Activated T-cell treated with anti-CD3 and anti-CD28 coated beads, Interleukin-2, amount 50 U/mL, for 24 hours (primary cell): ENCODE results near the gene PAQR5.
A peak's percentile ranks its signal among the peaks of the same experiment; 100 is the strongest.

Source experiments
- DNase-seq: peaks from one replicate; pipeline ENCODE4 v3.0.0-alpha.2; 2020
- H3K27ac Mint-ChIP-seq: 2 replicates; pipeline ENCODE4 v1.8.0; 2020; ENCODE audit warnings: mild to moderate bottlenecking, mixed read lengths
- H3K27me3 Mint-ChIP-seq: 2 replicates; pipeline ENCODE4 v1.8.0; 2020; ENCODE audit warnings: mixed read lengths
- H3K36me3 Mint-ChIP-seq: 2 replicates; pipeline ENCODE4 v1.8.0; 2020; ENCODE audit warnings: low read depth, mixed read lengths
- H3K4me1 Mint-ChIP-seq: 2 replicates; pipeline ENCODE4 v1.8.0; 2020; ENCODE audit warnings: low read depth, mixed read lengths
- H3K4me3 Mint-ChIP-seq: 2 replicates; pipeline ENCODE4 v1.8.0; 2020; ENCODE audit warnings: mild to moderate bottlenecking, moderate library complexity, mixed read lengths
- H3K9me3 Mint-ChIP-seq: 2 replicates; pipeline ENCODE4 v1.8.0; 2020; ENCODE audit warnings: mixed read lengths

Gene PAQR5

DNA sequence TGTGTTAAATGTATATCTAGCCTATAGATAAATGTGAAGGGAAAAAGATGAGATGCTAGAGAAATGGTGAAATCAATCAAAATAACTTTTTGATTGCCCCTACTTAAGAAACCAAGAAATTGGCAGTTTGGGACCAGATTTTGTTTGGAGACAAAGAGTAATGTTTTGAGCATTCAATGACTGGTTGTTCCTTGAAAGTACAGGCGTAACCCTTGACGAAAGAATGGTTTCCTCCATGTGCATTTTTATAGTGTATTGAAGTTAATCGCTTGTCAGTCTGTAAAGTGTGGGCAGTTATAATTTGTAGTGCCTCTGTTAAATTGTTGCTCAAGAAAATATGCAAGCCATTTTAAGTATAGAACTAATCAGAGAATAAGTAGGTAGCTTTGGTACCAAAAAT is 116.7 kb downstream of the PAQR5 start:
- H3K27ac Mint-ChIP-seq, result no peak overlapping the region
- no peaks in the 10 kb centered on the region for H3K9me3 Mint-ChIP-seq
- H3K4me1 Mint-ChIP-seq, result peaks cover 15% of the 10 kb centered on the region
- H3K27me3 Mint-ChIP-seq, result peaks cover 15% of the 10 kb centered on the region
- no peak for DNase-seq
- H3K36me3 Mint-ChIP-seq, result peaks cover 41% of the 10 kb centered on the region
- peak overlapping the region; percentile 84 for H3K4me3 Mint-ChIP-seq

DNA sequence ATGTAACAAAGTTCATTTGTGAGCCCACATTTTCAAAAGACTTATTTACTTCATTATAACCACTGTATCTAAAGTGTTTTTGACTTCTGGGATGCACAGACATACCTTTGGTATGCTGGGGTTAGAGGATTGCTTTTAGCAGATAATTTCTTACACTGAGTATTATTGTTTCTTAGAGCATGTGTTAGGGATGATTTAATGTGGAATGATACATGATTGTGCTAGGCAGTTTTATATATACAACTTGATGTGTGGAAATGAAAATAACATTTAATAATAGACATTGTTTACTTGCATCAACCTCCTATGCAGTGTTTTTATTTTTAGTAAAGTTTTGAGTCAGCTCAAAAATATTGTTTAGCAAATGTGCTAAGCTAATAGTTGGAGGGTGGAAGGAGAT is 118.9 kb downstream of the PAQR5 start:
- no peak for DNase-seq
- H3K4me3 Mint-ChIP-seq, result no peak overlapping the region
- peaks cover 15% of the 10 kb centered on the region for H3K4me1 Mint-ChIP-seq
- peaks cover 15% of the 10 kb centered on the region for H3K27me3 Mint-ChIP-seq
- no peak overlapping the region for H3K27ac Mint-ChIP-seq
- H3K9me3 Mint-ChIP-seq, result no peaks in the 10 kb centered on the region
- peaks cover 60% of the 10 kb centered on the region for H3K36me3 Mint-ChIP-seq

DNA sequence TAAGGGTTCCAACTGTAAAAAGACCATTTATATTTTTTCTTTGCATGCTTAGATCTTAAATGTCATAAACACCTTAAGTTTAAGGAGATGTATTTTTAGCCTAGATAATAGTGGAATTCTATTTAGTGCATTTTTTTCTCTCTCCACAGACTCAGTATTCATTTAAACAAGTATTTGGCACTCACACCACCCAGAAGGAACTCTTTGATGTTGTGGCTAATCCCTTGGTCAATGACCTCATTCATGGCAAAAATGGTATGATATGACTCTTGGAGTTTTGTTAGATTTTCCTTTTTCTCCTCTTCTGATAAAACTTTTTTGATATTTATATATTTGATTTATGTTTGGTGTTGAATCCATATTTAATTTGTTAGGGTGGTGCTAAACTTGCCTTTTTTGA is 122.8 kb downstream of the PAQR5 start:
- no peak for DNase-seq
- Mint-ChIP-seq H3K36me3 (peaks cover 80% of the 10 kb centered on the region), H3K4me3 (no peak overlapping the region), H3K27me3 (peaks cover 6% of the 10 kb centered on the region), H3K4me1 (peaks cover 2% of the 10 kb centered on the region), H3K9me3 (no peaks in the 10 kb centered on the region), H3K27ac (no peak overlapping the region)

DNA sequence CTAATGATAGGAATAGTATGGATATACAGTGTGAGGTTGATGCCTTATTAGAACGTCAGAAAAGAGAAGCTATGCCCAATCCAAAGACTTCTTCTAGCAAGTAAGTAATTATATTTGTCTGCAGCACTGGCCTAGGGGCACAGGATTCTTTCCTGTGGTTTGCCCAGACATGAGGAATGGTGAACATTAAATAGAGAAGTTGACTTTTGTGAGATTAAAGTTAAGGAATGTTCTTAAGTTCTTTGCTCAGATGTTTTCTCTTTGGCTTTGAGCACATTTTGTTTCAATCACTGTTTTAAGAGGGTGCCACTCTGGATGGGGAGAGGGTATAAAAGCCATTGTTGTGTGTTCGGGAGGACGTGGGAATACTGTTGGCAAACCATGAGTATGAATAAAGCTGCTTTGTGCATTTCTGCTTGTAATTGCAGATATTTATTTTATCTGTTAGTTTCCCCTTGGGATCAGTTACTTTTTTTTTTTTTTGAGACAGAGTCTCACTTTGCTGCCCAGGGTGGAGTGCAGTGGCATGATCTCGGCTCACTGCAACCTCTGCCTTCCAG is 123.7 kb downstream of the PAQR5 start:
- Mint-ChIP-seq H3K9me3 (no peaks in the 10 kb centered on the region), H3K4me1 (peaks cover 2% of the 10 kb centered on the region), H3K27me3 (peaks cover 2% of the 10 kb centered on the region), H3K27ac (no peak overlapping the region), H3K4me3 (no peak overlapping the region), H3K36me3 (peaks cover 82% of the 10 kb centered on the region)
- DNase-seq, result no peak

DNA sequence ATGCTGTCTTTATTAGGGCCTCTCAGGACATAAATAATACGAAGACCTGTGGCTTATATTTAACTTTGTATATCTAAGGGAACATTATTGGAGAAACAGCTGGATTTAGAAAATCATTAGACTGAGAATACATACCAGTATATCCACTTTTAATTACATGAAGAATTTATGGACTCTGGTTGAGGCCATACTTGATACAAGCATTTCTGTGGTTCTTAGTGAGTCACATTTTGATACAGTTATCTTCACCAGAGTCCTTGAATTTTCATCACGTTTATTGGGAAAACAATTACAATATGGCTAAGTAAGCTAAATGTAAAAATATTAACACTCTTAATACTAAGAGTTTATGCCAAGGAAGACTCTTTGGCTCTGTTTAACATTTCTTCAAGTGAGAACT is 125.3 kb downstream of the PAQR5 start:
- no peak overlapping the region for H3K27ac Mint-ChIP-seq
- H3K27me3 Mint-ChIP-seq, result no peaks in the 10 kb centered on the region
- no peak for DNase-seq
- H3K9me3 Mint-ChIP-seq, result no peaks in the 10 kb centered on the region
- H3K36me3 Mint-ChIP-seq, result peaks cover 81% of the 10 kb centered on the region
- H3K4me1 Mint-ChIP-seq, result no peaks in the 10 kb centered on the region
- no peak overlapping the region for H3K4me3 Mint-ChIP-seq

DNA sequence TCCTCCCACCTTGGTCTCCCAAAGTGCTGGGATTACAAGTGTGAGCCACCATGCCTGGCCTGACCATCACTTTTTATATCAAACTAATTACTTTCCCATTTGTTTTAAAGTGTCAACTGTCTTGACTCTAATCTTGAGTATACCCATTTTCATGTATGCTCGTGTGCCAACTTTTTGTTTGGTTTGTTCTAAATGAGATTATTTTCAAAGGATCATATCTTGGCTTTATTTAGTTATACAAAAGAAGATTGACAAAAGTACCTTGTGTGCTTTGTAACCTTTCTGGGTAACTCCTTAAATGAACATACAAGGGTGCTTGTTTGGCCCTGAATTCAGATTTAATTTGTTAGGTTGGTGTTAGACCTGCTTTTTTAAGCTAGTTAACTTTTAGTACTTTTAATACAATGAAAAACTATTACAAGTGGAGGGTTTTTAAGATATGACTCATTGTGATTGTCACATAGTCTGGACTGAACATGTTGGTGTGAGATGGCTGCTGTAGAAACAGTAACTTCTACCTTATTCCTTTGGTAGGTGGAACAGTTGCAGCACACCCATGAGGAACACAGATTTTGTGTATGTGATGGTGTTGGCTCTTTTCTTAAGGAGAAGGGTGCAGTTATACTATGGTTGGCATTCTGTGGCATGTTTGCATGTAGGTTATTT is 126.2 kb downstream of the PAQR5 start:
- H3K9me3 Mint-ChIP-seq, result no peaks in the 10 kb centered on the region
- DNase-seq, result no peak
- H3K4me1 Mint-ChIP-seq, result no peaks in the 10 kb centered on the region
- no peaks in the 10 kb centered on the region for H3K27me3 Mint-ChIP-seq
- H3K27ac Mint-ChIP-seq, result no peak overlapping the region
- H3K36me3 Mint-ChIP-seq, result peaks cover 81% of the 10 kb centered on the region
- no peak overlapping the region for H3K4me3 Mint-ChIP-seq

DNA sequence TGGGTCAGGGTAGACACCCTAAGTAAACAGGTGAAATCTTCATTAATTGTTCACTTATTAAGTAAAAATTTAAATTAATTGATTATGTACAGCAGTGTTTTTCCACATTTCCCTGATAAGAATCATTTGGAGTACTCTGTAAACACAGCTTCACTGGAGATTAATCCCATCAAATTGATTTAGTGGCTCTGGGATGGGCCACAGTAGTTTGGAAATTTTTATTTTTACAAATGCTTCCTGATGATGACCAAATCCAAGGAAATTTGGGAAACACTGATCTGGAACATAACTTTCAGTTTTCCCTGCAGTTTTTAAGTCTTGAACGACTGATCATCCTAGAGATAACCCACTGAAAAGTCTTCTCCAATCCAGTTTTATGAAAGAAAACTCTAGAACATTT is 135.1 kb downstream of the PAQR5 start:
- no peak for DNase-seq
- peaks cover 75% of the 10 kb centered on the region for H3K36me3 Mint-ChIP-seq
- no peaks in the 10 kb centered on the region for H3K27me3 Mint-ChIP-seq
- H3K4me1 Mint-ChIP-seq, result no peaks in the 10 kb centered on the region
- H3K4me3 Mint-ChIP-seq, result no peak overlapping the region
- H3K9me3 Mint-ChIP-seq, result no peaks in the 10 kb centered on the region
- H3K27ac Mint-ChIP-seq, result no peak overlapping the region

DNA sequence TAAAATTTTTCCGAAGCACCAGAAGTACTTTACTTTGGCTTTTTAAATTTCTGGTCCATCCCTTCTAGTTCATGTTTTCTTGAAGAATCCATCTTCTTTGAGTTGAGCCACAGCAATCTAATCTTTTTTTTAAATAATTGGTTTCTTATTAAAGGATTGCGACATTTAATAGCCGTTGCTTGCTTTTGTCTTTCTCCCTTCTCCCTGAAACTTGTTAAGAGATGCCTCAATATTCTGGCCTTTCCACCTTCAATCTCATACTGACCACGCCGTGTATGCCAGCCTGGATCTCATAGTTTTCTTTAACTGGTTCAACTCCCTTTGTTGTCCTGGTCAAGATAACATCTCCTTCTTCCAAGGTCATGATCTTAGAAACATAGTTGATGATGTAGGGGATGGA is 135.5 kb downstream of the PAQR5 start:
- no peaks in the 10 kb centered on the region for H3K4me1 Mint-ChIP-seq
- H3K27ac Mint-ChIP-seq, result no peak overlapping the region
- no peaks in the 10 kb centered on the region for H3K27me3 Mint-ChIP-seq
- DNase-seq, result no peak
- no peaks in the 10 kb centered on the region for H3K9me3 Mint-ChIP-seq
- H3K36me3 Mint-ChIP-seq, result peaks cover 75% of the 10 kb centered on the region
- H3K4me3 Mint-ChIP-seq, result no peak overlapping the region

DNA sequence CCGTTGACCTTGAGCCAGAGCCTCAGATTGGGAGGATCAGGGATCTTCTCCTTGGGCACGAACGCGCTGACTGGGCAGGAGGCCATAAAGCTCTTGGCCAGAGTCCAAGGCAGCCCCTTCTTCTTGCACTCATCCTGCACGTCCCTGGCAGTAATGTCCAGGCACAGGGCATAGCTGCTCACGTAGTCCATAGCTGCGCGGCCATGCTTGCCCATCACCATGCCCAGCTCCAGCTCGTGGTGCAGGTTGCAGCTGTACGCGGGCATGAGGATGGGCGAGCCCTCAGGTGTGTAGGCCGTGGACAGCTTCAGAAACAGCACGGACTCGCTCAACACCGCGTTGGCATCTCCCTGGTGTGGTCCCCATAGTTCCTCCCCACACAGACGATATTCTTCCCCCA is 136.0 kb downstream of the PAQR5 start:
- Mint-ChIP-seq H3K27me3 (no peaks in the 10 kb centered on the region), H3K36me3 (peaks cover 75% of the 10 kb centered on the region)

DNA sequence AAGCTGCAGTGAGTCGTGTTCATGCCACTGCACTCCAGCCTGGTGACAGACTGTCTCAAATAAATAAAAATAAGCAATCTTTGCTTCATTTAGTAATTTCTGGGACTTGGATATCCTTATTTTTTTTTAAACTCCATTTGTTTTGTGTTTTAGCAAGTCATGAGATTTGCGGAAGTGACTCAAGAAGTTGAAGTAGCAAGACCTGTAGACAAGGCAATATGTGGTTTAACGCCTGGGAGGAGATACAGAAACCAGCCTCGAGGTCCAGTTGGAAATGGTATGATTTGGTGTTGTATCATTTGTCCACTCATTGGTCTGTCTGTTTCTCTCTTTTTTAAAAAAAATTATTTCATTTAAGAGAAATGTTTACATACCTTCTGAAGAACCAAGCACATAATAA is 137.3 kb downstream of the PAQR5 start:
- peaks cover 75% of the 10 kb centered on the region for H3K36me3 Mint-ChIP-seq
- H3K9me3 Mint-ChIP-seq, result no peaks in the 10 kb centered on the region
- no peak for DNase-seq
- H3K27me3 Mint-ChIP-seq, result no peaks in the 10 kb centered on the region
- H3K27ac Mint-ChIP-seq, result no peak overlapping the region
- H3K4me1 Mint-ChIP-seq, result no peaks in the 10 kb centered on the region
- no peak overlapping the region for H3K4me3 Mint-ChIP-seq

More for the DNA sequence above, 136.0 kb downstream of the PAQR5 start:
- Mint-ChIP-seq H3K27ac (no peak overlapping the region), H3K9me3 (no peaks in the 10 kb centered on the region), H3K4me3 (no peak overlapping the region), H3K4me1 (no peaks in the 10 kb centered on the region)
- no peak for DNase-seq

DNA sequence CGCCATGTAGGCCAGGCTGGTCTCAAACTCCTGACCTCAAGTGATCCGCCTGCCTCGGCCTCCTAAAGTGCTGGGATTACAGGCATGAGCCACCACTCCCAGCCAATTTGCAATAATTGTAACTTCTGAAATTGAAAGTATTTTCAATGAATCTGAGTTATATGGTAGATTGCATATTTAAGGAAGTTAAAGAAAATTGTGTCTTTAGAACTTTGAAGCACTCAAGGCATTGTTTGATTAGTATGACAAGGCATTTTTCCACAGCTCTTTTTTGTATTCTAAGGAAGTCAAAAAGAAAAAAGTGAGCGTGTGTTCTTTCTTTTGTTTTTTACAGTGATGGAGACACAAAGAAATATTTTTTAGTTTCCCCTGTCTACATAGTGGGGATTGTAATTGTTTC is 138.2 kb downstream of the PAQR5 start:
- Mint-ChIP-seq H3K4me1 (no peaks in the 10 kb centered on the region), H3K36me3 (peaks cover 80% of the 10 kb centered on the region), H3K27me3 (no peaks in the 10 kb centered on the region), H3K4me3 (no peak overlapping the region), H3K9me3 (no peaks in the 10 kb centered on the region), H3K27ac (no peak overlapping the region)
- DNase-seq, result no peak

DNA sequence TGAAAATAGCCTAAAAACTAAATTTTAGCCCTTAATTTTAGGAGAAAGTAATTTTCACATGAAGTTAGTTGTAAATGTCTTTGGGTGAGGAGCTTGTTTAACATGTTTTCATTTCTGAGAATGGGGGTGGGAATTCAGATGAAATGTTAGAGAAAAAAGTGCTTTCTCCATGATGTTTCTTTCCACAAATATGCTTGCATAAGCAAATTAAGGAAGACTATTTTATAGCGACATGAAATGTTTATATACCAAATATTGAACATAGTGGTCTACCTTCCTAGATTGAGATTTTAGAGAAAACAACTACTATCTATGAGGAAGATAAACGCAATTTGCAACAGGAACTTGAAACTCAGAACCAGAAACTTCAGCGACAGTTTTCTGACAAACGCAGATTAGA is 140.9 kb downstream of the PAQR5 start:
- Mint-ChIP-seq H3K4me3 (no peak overlapping the region), H3K27me3 (no peaks in the 10 kb centered on the region), H3K36me3 (peaks cover 86% of the 10 kb centered on the region), H3K9me3 (no peaks in the 10 kb centered on the region), H3K27ac (no peak overlapping the region), H3K4me1 (peaks cover 18% of the 10 kb centered on the region)
- DNase-seq, result no peak

DNA sequence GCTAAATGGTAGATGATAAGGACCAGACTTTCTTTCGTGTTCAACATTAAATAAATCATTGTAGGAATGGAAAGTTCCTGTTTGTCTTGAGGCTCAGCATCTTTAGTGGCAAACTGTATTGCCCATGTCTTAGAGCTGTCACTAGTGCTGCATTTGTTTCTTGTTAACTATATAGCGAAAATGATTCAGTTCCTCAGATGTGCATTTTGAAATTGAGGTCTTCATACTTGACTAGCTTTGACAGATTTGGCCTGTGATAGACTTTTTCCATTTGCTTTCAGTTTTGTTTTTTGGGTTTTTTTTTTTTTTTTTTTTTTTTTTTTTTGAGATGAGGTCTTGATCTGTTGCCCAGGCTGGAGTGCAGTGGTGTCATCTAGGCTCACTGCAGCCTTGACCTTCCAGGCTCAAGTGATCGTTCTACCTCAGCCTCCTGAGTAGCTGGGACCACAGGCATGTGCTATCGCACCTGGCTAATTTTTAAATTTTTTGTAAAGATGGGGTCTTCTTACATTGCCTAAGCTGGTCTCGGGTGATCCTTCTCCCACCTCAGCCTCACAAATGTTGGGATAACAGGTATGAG is 144.4 kb downstream of the PAQR5 start:
- Mint-ChIP-seq H3K4me3 (peak overlapping the region; percentile 12), H3K9me3 (no peaks in the 10 kb centered on the region), H3K36me3 (peaks cover 86% of the 10 kb centered on the region), H3K27me3 (no peaks in the 10 kb centered on the region), H3K4me1 (peaks cover 18% of the 10 kb centered on the region), H3K27ac (peak overlapping the region; percentile 84)
- DNase-seq, result no peak

DNA sequence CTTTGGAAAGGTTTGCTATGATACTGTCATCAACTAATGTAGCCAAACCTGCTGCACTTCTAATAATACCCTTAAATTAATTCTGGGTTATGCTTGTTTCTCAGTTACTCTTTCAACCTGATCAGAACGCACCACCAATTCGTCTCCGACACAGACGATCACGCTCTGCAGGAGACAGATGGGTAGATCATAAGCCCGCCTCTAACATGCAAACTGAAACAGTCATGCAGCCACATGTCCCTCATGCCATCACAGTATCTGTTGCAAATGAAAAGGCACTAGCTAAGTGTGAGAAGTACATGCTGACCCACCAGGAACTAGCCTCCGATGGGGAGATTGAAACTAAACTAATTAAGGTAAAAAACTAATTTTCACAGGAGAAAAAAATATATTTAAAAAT is 146.0 kb downstream of the PAQR5 start:
- H3K27ac Mint-ChIP-seq, result no peak overlapping the region
- DNase-seq, result no peak
- no peak overlapping the region for H3K4me3 Mint-ChIP-seq
- H3K9me3 Mint-ChIP-seq, result no peaks in the 10 kb centered on the region
- peaks cover 79% of the 10 kb centered on the region for H3K36me3 Mint-ChIP-seq
- H3K27me3 Mint-ChIP-seq, result no peaks in the 10 kb centered on the region
- peaks cover 18% of the 10 kb centered on the region for H3K4me1 Mint-ChIP-seq

DNA sequence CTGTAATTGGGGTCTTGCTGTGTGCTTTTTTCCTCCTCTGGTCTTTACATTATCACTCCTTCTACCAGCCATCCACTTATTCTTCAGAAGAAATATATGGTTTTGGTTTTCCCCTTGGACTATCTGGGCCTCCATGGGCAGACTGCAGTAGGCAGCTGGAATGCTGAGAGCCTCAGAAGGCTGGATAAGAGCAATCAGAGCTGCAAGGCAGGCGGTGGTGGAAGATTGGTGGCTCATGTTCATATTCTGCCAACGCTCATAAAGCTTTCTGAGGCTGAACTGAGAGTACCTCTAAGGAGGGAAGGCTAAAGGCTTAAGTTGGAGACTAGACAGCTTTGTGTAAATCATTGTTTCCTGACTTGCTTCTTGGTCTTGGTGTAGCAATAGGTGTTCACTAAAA is 148.2 kb downstream of the PAQR5 start:
- peaks cover 58% of the 10 kb centered on the region for H3K36me3 Mint-ChIP-seq
- H3K27ac Mint-ChIP-seq, result no peak overlapping the region

More for the DNA sequence above, 148.2 kb downstream of the PAQR5 start:
- H3K9me3 Mint-ChIP-seq, result no peaks in the 10 kb centered on the region
- H3K4me3 Mint-ChIP-seq, result no peak overlapping the region
- peaks cover 25% of the 10 kb centered on the region for H3K4me1 Mint-ChIP-seq
- no peaks in the 10 kb centered on the region for H3K27me3 Mint-ChIP-seq
- DNase-seq, result no peak
